ENCODE results near the gene OR4A47.
"Not testable (repeated sequence)": the region's sequence is repeated elsewhere in the genome, so short reads cannot be mapped to it uniquely, and the experiment has no call there.

The OR4A47 gene

GRCh38 chr11:48488493-48488892 lies at the start of gene OR4A47:
Gene OR4A47 (plus strand): TSS chr11:48488793. CDS start chr11:48488793, 0 bp downstream.
- DNase-seq = not testable (repeated sequence)

- not testable (repeated sequence) for DNase-seq
Measured at GRCh38 chr11:48455909-48456308, 32.7 kb upstream of the OR4A47 start.

GRCh38 chr11:48473966-48474365 lies 14.6 kb upstream of the OR4A47 start:
- DNase-seq = not testable (repeated sequence)

- not testable (repeated sequence) for DNase-seq
Measured at GRCh38 chr11:48474703-48475102, 13.9 kb upstream of the OR4A47 start.

- not testable (repeated sequence) for DNase-seq
Measured at GRCh38 chr11:48506169-48506568, 17.6 kb downstream of the OR4A47 start.

GRCh38 chr11:48538991-48539390 lies 50.4 kb downstream of the OR4A47 start:
- no peak for DNase-seq
